Ascending aorta (tissue), 2 donors: ENCODE results near the gene NDUFA3. TPM values are rescaled to one million over a fixed set of nuclear protein-coding genes. Genes with fewer than 3 reads are reported as not detected.
"Not testable (repeated sequence)": the region's sequence is repeated elsewhere in the genome, so short reads cannot be mapped to it uniquely, and the experiment has no call there.

Source experiments
- DNase-seq, 2 donors: peaks; one replicate each; pipeline ENCODE4 v3.0.0-alpha.2; 2019; ENCODE audit warnings: low spot score in 2 of 2
- H3K27ac ChIP-seq, 2 donors: fragments of 200-600 bp; sonication (generic); one replicate each; pipeline ENCODE4 v1.5.1; 2016 to 2017; ENCODE audit warnings: mild to moderate bottlenecking in 1 of 2
- H3K27me3 ChIP-seq: fragments of 200-600 bp; sonication (generic); one replicate; pipeline ENCODE4 v1.5.1; 2017
- H3K36me3 ChIP-seq, 2 donors: fragments of 200-600 bp; sonication (generic); one replicate each; pipeline ENCODE4 v1.5.1; 2016
- H3K4me1 ChIP-seq, 2 donors: fragments of 200-600 bp; sonication (generic); one replicate each; pipeline ENCODE4 v1.5.1; 2016 to 2017; ENCODE audit warnings: mild to moderate bottlenecking in 1 of 2
- H3K4me3 ChIP-seq, 2 donors: fragments of 200-600 bp; sonication (generic); one replicate each; pipeline ENCODE4 v1.5.1; 2016 to 2017; ENCODE audit warnings: mild to moderate bottlenecking in 1 of 2
- H3K9me3 ChIP-seq, 2 donors: fragments of 200-600 bp; sonication (generic); one replicate each; pipeline ENCODE4 v1.5.1; 2016
- intact Hi-C: fragments of 100-400 bp; cut with DNase I; formaldehyde crosslinking; loops from one replicate; pipeline ENCODE4 v1.15.1; 2023
- total RNA-seq: library from RNA; depleted of rRNA; stranded (reverse); fragments of >200 nt; gene quantifications from one replicate; pipeline ENCODE4 v1.1.0, GENCODE V29; 2016
- TF ChIP-seq, protein P1 (sequence below), 3 experiments: fragments of 200-600 bp in 2 of 3; fragments of 450-650 bp in 1 of 3; sonication (generic) in 2 of 3; IDR thresholded peaks; one replicate each; pipeline ENCODE4 v1.5.1; 2016 to 2019; ENCODE audit warnings: antibody characterized with exemption in 3 of 3, mild to moderate bottlenecking in 1 of 3, moderate library complexity in 1 of 3

NDUFA3 gene
- total RNA-seq, 1 donor from 2014 or later, result 12.5 TPM

DNA sequence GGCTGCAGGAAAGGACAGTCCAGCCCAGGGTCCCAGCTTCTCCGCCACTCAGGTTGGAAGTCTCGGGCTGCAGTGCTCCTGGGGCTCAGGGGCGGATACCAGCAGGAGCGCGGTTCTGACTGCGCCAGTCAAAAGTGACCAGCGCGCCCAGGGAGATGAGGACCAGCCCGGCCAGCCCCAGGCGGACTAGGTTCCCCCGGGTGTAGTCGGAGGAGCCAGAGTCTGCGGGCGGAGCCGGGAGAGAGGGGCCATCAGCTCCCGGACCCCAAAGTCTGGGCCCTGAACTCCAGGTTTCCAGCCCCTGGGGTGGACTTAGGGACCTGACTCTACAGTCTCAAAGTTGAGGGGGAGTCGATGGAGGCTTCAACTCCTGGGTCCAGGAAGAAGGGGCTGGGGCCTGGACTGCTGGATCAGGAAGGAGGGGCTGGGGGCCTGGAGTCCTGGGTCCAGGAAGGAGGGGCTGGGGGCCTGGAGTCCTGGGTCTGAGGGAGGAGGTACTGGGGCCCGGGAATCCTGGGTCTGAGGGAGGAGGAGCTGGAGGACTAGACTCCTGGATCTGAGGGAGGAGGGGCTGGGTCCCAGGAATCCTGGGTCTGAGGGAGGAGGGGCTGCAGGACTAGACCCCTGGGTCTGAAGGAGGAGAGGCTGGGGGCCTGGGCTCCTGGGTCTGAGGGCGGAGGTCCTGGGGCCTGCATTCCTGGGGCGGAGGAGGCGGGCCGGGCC lies 7.4 kb upstream of the NDUFA3 start:
- no peak overlapping the region for H3K27ac ChIP-seq
- H3K36me3 ChIP-seq, result no peaks in the 10 kb centered on the region
- intact Hi-C loops, result no loop called here
- H3K4me3 ChIP-seq, result peak overlapping the region; percentile 40 to 61
- TF ChIP-seq, protein P1, sequence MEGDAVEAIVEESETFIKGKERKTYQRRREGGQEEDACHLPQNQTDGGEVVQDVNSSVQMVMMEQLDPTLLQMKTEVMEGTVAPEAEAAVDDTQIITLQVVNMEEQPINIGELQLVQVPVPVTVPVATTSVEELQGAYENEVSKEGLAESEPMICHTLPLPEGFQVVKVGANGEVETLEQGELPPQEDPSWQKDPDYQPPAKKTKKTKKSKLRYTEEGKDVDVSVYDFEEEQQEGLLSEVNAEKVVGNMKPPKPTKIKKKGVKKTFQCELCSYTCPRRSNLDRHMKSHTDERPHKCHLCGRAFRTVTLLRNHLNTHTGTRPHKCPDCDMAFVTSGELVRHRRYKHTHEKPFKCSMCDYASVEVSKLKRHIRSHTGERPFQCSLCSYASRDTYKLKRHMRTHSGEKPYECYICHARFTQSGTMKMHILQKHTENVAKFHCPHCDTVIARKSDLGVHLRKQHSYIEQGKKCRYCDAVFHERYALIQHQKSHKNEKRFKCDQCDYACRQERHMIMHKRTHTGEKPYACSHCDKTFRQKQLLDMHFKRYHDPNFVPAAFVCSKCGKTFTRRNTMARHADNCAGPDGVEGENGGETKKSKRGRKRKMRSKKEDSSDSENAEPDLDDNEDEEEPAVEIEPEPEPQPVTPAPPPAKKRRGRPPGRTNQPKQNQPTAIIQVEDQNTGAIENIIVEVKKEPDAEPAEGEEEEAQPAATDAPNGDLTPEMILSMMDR (IDR thresholded peaks at IDR 0.05), result no peak
- DNase-seq, result no peak
- no peaks in the 10 kb centered on the region for H3K9me3 ChIP-seq
- H3K4me1 ChIP-seq, result peaks cover 5 to 7% of the 10 kb centered on the region in 2 donors
- H3K27me3 ChIP-seq, result peaks cover 10% of the 10 kb centered on the region

DNA sequence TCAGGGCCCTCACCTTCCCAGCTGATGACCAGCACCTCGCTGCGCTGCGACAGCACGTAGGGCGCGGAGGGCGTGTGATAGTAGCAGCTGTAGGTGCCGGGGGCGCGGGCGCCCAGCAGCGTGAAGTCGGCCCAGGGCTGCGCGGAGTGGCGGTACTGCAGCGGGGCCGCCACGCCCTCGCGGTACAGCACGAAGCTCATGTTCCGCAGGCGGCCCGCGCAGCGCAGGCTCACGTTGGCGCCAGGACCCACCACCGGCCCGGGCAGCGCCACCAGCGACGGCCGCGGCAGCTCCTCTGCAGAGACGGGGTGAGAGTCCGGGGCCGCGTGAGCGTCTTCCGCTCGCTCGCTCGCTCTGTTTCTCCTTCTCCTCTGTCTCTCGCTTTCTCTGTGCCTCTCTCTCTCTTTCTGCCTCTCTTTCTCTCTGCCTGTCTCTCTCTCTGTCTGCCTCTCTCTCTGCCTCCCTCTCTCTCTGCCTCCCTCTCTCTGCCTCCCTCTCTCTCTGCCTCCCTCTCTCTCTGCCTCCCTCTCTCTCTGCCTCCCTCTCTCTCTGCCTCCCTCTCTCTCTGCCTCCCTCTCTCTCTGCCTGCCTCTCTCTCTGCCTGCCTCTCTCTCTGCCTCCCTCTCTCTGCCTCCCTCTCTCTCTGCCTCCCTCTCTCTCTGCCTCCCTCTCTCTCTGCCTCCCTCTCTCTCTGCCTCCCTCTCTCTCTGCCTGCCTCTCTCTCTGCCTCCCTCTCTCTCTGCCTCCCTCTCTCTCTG lies 6.6 kb upstream of the NDUFA3 start:
- intact Hi-C loops, H3K9me3 ChIP-seq, H3K4me1 ChIP-seq, H3K27ac ChIP-seq, DNase-seq, H3K36me3 ChIP-seq: not testable (repeated sequence)
- H3K27me3 ChIP-seq, result peaks cover 10% of the 10 kb centered on the region
- H3K4me3 ChIP-seq, result peak overlapping the region; percentile 40 to 61

DNA sequence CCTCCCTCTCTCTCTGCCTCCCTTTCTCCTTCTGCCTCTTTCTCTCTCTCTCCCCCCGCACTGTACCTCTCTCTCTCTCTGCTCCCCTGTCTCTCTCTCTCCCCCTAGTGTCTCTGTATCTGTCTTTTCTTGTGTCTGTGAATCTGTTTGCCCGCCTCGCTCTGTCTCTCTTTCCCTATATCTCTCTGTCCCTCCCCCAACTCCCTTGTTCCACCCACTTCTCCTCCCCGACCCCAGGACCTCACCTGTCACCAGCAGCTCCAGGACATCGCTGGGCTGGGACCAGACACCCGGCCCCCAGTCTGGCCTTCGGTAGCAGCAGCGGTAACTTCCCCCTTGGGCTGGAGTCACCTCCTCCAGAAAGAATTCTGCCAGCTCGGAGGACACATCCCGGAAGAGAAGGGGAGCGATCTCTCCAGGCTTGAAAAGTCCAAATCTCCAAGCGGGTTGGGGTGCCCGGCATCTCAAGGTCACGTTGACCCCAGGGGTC lies 6.0 kb upstream of the NDUFA3 start:
- H3K36me3 ChIP-seq, result no peaks in the 10 kb centered on the region
- no peak for DNase-seq
- H3K27ac ChIP-seq, result no peak overlapping the region
- H3K4me1 ChIP-seq, result peaks cover 5 to 7% of the 10 kb centered on the region in 2 donors
- H3K4me3 ChIP-seq, result peak overlapping the region; percentile 35 to 36
- peaks cover 10% of the 10 kb centered on the region for H3K27me3 ChIP-seq
- H3K9me3 ChIP-seq, result no peaks in the 10 kb centered on the region
- TF ChIP-seq, protein P1 (IDR thresholded peaks at IDR 0.05), result peak in 1 of 3 experiments; percentile 7
- intact Hi-C loops, result no loop called here

DNA sequence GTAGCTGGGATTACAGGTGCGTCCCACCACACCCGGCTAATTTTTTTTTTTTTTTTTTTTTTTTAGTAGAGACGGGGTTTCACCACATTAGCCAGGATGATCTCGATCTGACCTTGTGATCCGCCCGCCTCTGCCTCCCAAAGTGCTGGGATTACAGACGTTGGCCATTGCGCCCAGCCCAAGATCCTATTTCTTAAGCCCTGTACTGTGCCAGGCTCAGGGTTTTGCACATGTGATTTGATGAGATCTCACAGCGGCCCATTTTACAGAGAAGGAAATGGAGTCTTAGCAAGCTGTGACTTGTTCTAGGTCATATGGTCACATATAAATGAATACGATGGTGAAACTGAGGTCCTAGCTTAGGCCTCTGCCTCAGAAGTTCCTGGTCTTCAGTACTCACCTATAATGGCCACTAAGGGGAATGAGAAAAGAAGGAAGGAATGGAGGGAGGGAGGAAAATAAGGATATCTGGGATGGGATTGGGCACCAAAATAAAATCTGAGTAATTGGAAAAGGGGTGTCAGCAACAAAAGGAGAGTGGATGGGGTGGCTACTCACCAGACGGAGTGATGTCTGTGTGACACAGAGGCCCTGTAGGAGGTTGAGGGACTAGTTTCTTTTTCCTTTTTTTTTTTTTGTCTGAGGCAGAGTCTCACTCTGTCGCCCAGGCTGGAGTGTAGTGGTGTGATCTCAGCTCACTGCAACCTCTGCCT lies 3.3 kb upstream of the NDUFA3 start:
- Histone ChIP-seq H3K4me1 (peaks cover 5 to 14% of the 10 kb centered on the region in 2 donors), H3K4me3 (no peak overlapping the region), H3K9me3 (no peaks in the 10 kb centered on the region), H3K27me3 (peaks cover 10% of the 10 kb centered on the region), H3K36me3 (no peaks in the 10 kb centered on the region), H3K27ac (no peak overlapping the region)
- TF ChIP-seq, protein P1 (IDR thresholded peaks at IDR 0.05), result no peak
- intact Hi-C loops, result no loop called here
- no peak for DNase-seq

DNA sequence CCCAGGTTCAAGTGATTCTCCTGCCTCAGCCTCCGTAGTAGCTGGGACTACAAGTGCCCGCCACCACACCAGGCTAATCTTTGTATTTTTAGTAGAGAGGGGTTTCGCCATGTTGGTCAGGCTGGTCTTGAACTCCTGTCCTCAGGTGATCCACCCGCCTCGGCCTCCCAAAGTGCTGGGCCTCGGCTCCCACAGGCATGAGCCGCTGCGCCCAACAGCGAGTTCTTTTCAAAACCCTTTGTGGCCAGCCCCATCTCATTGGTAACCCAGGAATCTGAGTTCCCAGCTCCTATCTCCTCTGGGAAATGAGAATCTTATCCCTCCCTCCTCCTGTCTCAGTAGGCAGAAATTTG lies 2.8 kb upstream of the NDUFA3 start:
- H3K9me3 ChIP-seq, H3K27ac ChIP-seq, H3K36me3 ChIP-seq, H3K4me3 ChIP-seq: not testable (repeated sequence)
- DNase-seq, result peak in 1 of 2 donors; percentile 2
- Histone ChIP-seq H3K4me1 (peaks cover 5 to 14% of the 10 kb centered on the region in 2 donors), H3K27me3 (peaks cover 10% of the 10 kb centered on the region)
- intact Hi-C loops, result loop anchor here (5.0 to 10.0 kb wide), 3 partner anchors 233 to 903 kb away; partner anchors contain the start of genes LENG9 and MYADM

DNA sequence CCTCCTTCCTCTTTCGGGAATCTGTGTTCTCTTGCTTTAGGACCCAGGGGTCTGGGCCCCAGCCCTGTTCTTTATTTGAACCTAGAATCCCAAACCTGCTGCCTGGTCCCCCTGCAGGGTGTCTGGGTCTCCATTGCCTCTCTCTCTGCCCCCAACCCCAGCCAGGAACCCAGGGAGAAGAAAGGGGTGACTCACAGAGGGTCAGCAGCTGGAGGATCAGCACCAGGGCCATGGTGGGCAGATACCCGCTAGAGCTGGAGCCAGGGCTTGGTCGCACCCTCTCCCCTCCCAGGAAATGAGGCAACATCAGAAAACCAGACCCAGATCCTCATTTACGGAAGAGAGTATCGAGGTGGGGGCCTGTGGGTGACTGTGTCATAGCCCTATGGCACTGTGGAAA lies 2.1 kb upstream of the NDUFA3 start, which contains the start of gene OSCAR:
OSCAR (minus strand) TSS at position 243 of the 400 bp plus-strand sequence; CDS start at position 232, 11 bp downstream.
- Histone ChIP-seq H3K9me3 (no peaks in the 10 kb centered on the region), H3K4me1 (peaks cover 5 to 12% of the 10 kb centered on the region in 2 donors), H3K4me3 (no peak within 1 kb of the TSS), H3K27ac (no peak within 1 kb of the TSS), H3K27me3 (peaks cover 4% of the 10 kb centered on the region), H3K36me3 (peaks cover 0 to under 1% of the 10 kb centered on the region in 2 donors)
- TF ChIP-seq, protein P1 (IDR thresholded peaks at IDR 0.05), result no peak
- DNase-seq, result peak in 1 of 2 donors; percentile 65
- intact Hi-C loops, result loop anchor here (5.0 to 10.0 kb wide), 3 partner anchors 233 to 903 kb away; partner anchors contain the start of genes LENG9 and MYADM
